ENCODE measurements around the gene CMTM3. TPM values are rescaled to one million over a fixed set of nuclear protein-coding genes. Genes with fewer than 3 reads are reported as not detected.

The CMTM3 gene
- total RNA-seq, 1 donor from 2014 or later = 62.4 TPM

GRCh38 chr16:66596986-66597848 lies 7.3 kb upstream of the CMTM3 start:
- Histone ChIP-seq H3K79me2 (ENCODE audit: insufficient read depth, low read length) (no peaks in the 10 kb centered on the region), H3K4me3 (ENCODE audit: insufficient read depth, low read depth, low read length) (no peak overlapping the region), H2AFZ (ENCODE audit: low read depth, low read length) (no peak overlapping the region), H3K4me1 (ENCODE audit: insufficient read depth, low read length) (no peaks in the 10 kb centered on the region), H3K27me3 (ENCODE audit: insufficient read depth, low read length) (no peaks in the 10 kb centered on the region), H3K27ac (ENCODE audit: low read depth, low read length) (no peak overlapping the region), H3K36me3 (ENCODE audit: insufficient read depth, low read length) (no peaks in the 10 kb centered on the region), H3K9ac (ENCODE audit: low read length) (no peak overlapping the region), H4K20me1 (ENCODE audit: insufficient read depth, low read length) (no peaks in the 10 kb centered on the region), H3K9me3 (ENCODE audit: insufficient read depth, low read depth, low read length) (peaks cover 4% of the 10 kb centered on the region), H3K4me2 (ENCODE audit: low read length) (no peak overlapping the region)
- H3K27me3 Mint-ChIP-seq (ENCODE audit: low read depth, unreplicated experiment) = peaks cover 18% of the 10 kb centered on the region
- no peaks in the 10 kb centered on the region for H3K9me3 Mint-ChIP-seq (ENCODE audit: unreplicated experiment)
- no peak overlapping the region for H3K4me3 Mint-ChIP-seq (ENCODE audit: unreplicated experiment)
- FAIRE-seq = no peak
- H3K27ac Mint-ChIP-seq (ENCODE audit: unreplicated experiment) = no peak overlapping the region
- H3K4me1 Mint-ChIP-seq (ENCODE audit: low read depth, unreplicated experiment) = no peaks in the 10 kb centered on the region
- DNase-seq (ENCODE audit: low read depth) = no peak
- TF ChIP-seq CTCF (IDR thresholded peaks at IDR 0.05; ENCODE audit: insufficient read depth, low read depth, low read length) (no peak), EZH2 (IDR thresholded peaks at IDR 0.05; ENCODE audit: insufficient read depth, low read length) (no peak)
- H3K36me3 Mint-ChIP-seq (ENCODE audit: low read depth, unreplicated experiment) = peaks cover 2% of the 10 kb centered on the region

DNA sequence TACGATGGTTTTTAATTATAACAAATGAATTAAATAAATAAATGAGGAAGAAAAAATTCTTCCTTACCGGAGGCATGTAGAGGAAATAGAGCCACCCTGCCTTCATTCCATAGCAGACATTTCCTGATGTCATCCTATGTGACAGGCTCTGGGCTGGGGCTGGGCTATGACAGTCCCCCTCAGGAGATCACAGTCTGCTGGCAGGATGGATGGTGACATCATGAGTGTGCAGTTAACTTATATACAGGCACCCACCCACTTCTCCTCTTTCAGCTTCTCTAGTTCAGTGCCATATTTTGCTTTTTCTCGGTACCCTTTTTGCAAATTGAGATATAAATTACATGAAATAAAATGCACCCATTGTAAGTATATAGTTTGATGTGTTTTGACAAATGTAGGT lies 6.4 kb upstream of the CMTM3 start:
- Mint-ChIP-seq H3K27me3 (ENCODE audit: low read depth, unreplicated experiment) (peaks cover 18% of the 10 kb centered on the region), H3K36me3 (ENCODE audit: low read depth, unreplicated experiment) (peaks cover 2% of the 10 kb centered on the region), H3K9me3 (ENCODE audit: unreplicated experiment) (no peaks in the 10 kb centered on the region), H3K4me1 (ENCODE audit: low read depth, unreplicated experiment) (no peaks in the 10 kb centered on the region), H3K4me3 (ENCODE audit: unreplicated experiment) (no peak overlapping the region), H3K27ac (ENCODE audit: unreplicated experiment) (no peak overlapping the region)
- TF ChIP-seq EZH2 (IDR thresholded peaks at IDR 0.05; ENCODE audit: insufficient read depth, low read length) (no peak), CTCF (IDR thresholded peaks at IDR 0.05; ENCODE audit: insufficient read depth, low read depth, low read length) (no peak)
- FAIRE-seq (no peak), DNase-seq (ENCODE audit: low read depth) (no peak)
- no peak overlapping the region for H3K4me2 ChIP-seq (ENCODE audit: low read length)
- peaks cover 4% of the 10 kb centered on the region for H3K9me3 ChIP-seq (ENCODE audit: insufficient read depth, low read depth, low read length)
- no peak overlapping the region for H2AFZ ChIP-seq (ENCODE audit: low read depth, low read length)
- no peak overlapping the region for H3K4me3 ChIP-seq (ENCODE audit: insufficient read depth, low read depth, low read length)
- no peak overlapping the region for H3K27ac ChIP-seq (ENCODE audit: low read depth, low read length)
- H3K4me1 ChIP-seq (ENCODE audit: insufficient read depth, low read length) = no peaks in the 10 kb centered on the region
- H3K36me3 ChIP-seq (ENCODE audit: insufficient read depth, low read length) = no peaks in the 10 kb centered on the region
- no peaks in the 10 kb centered on the region for H3K27me3 ChIP-seq (ENCODE audit: insufficient read depth, low read length)
- no peaks in the 10 kb centered on the region for H4K20me1 ChIP-seq (ENCODE audit: insufficient read depth, low read length)
- no peaks in the 10 kb centered on the region for H3K79me2 ChIP-seq (ENCODE audit: insufficient read depth, low read length)
- H3K9ac ChIP-seq (ENCODE audit: low read length) = no peak overlapping the region

GRCh38 chr16:66599726-66600125 lies 4.8 kb upstream of the CMTM3 start:
- peaks cover 15% of the 10 kb centered on the region for H3K27me3 Mint-ChIP-seq (ENCODE audit: low read depth, unreplicated experiment)
- no peak overlapping the region for H3K27ac Mint-ChIP-seq (ENCODE audit: unreplicated experiment)
- FAIRE-seq (no peak), DNase-seq (ENCODE audit: low read depth) (no peak)
- Histone ChIP-seq H2AFZ (ENCODE audit: low read depth, low read length) (no peak overlapping the region), H3K27me3 (ENCODE audit: insufficient read depth, low read length) (no peaks in the 10 kb centered on the region), H3K4me2 (ENCODE audit: low read length) (no peak overlapping the region), H3K4me1 (ENCODE audit: insufficient read depth, low read length) (peaks cover 9% of the 10 kb centered on the region), H3K9ac (ENCODE audit: low read length) (no peak overlapping the region), H4K20me1 (ENCODE audit: insufficient read depth, low read length) (no peaks in the 10 kb centered on the region), H3K4me3 (ENCODE audit: insufficient read depth, low read depth, low read length) (no peak overlapping the region), H3K36me3 (ENCODE audit: insufficient read depth, low read length) (no peaks in the 10 kb centered on the region), H3K9me3 (ENCODE audit: insufficient read depth, low read depth, low read length) (peaks cover 4% of the 10 kb centered on the region), H3K79me2 (ENCODE audit: insufficient read depth, low read length) (no peaks in the 10 kb centered on the region), H3K27ac (ENCODE audit: low read depth, low read length) (no peak overlapping the region)
- no peaks in the 10 kb centered on the region for H3K36me3 Mint-ChIP-seq (ENCODE audit: low read depth, unreplicated experiment)
- peaks cover 5% of the 10 kb centered on the region for H3K4me1 Mint-ChIP-seq (ENCODE audit: low read depth, unreplicated experiment)
- no peaks in the 10 kb centered on the region for H3K9me3 Mint-ChIP-seq (ENCODE audit: unreplicated experiment)
- TF ChIP-seq EZH2 (IDR thresholded peaks at IDR 0.05; ENCODE audit: insufficient read depth, low read length) (no peak), CTCF (IDR thresholded peaks at IDR 0.05; ENCODE audit: insufficient read depth, low read depth, low read length) (no peak)
- H3K4me3 Mint-ChIP-seq (ENCODE audit: unreplicated experiment) = no peak overlapping the region

Measured in astrocyte (in vitro differentiated cells and primary cell).